ENCODE measurements around the gene RUNX2. TPM values are rescaled to one million over a fixed set of nuclear protein-coding genes. Genes with fewer than 3 reads are reported as not detected.

The RUNX2 gene
- total and polyA plus RNA-seq, 3 donors from 2014 or later, result 2.9 to 6.0 (median 4.3) TPM

GRCh38 chr6:45326698-45327417, 1.3 kb upstream of the RUNX2 start:
- H3K27me3 ChIP-seq, result no peaks in the 10 kb centered on the region
- H3K4me1 ChIP-seq, result no peaks in the 10 kb centered on the region
- intact Hi-C loops (cut with DNase I; ENCODE audit: low total_unique reads), result no loop called here
- WGBS, 2 donors, result 92 to 96% methylated on average over 5 of the region's 5 CpGs
- no peak for TF ChIP-seq CTCF (IDR thresholded peaks at IDR 0.05)
- no peak for TF ChIP-seq POLR2A (IDR thresholded peaks at IDR 0.05)
- no peak for DNase-seq
- H3K4me3 ChIP-seq, result no peak overlapping the region
- no peak overlapping the region for H3K27ac ChIP-seq
- H3K9me3 ChIP-seq, result no peaks in the 10 kb centered on the region
- no peaks in the 10 kb centered on the region for H3K36me3 ChIP-seq (ENCODE audit: low read depth, missing control alignments)

GRCh38 chr6:45328523-45328922, 393 bp downstream of the RUNX2 start:
- no peak overlapping the region for H3K4me3 ChIP-seq
- DNase-seq, result no peak
- H3K27me3 ChIP-seq, result no peaks in the 10 kb centered on the region
- intact Hi-C loops (cut with DNase I; ENCODE audit: low total_unique reads), result no loop called here
- no peak for TF ChIP-seq CTCF (IDR thresholded peaks at IDR 0.05)
- TF ChIP-seq POLR2A (IDR thresholded peaks at IDR 0.05), result no peak
- H3K27ac ChIP-seq, result no peak overlapping the region
- H3K9me3 ChIP-seq, result no peaks in the 10 kb centered on the region
- H3K4me1 ChIP-seq, result no peaks in the 10 kb centered on the region
- no peaks in the 10 kb centered on the region for H3K36me3 ChIP-seq (ENCODE audit: low read depth, missing control alignments)

DNA sequence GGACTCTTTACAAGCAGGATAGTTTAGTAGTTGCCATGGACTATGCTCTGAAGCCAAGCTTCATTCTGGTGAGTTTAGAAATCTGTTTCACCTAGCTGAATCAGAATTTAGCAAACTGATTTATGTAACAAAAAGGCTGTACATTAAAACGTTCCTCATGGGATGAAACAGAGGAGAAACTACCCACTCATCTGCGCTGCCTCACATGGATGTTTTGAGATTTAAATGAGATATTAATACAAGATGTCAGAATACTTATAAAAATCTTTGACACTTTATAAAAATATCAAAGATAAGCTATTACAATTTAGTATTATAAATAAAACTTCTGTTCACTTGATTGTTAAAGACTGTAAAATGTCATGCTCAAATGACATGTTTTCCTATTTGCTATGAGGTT, 16.8 kb downstream of the RUNX2 start:
- Histone ChIP-seq H3K27ac (no peak overlapping the region), H3K9me3 (no peaks in the 10 kb centered on the region), H3K4me3 (no peak overlapping the region), H3K4me1 (no peaks in the 10 kb centered on the region), H3K36me3 (ENCODE audit: low read depth, missing control alignments) (no peaks in the 10 kb centered on the region), H3K27me3 (no peaks in the 10 kb centered on the region)
- intact Hi-C loops (cut with DNase I; ENCODE audit: low total_unique reads), result no loop called here
- DNase-seq, result no peak
- 79% methylated on average over 2 of the region's 2 CpGs for WGBS, 2 donors
- TF ChIP-seq CTCF (IDR thresholded peaks at IDR 0.05), result no peak

- DNase-seq, result no peak
- H3K27me3 ChIP-seq, result no peaks in the 10 kb centered on the region
- TF ChIP-seq POLR2A (IDR thresholded peaks at IDR 0.05), result no peak
- no peak for TF ChIP-seq CTCF (IDR thresholded peaks at IDR 0.05)
- H3K4me1 ChIP-seq, result no peaks in the 10 kb centered on the region
- no peak overlapping the region for H3K27ac ChIP-seq
- H3K9me3 ChIP-seq, result no peaks in the 10 kb centered on the region
- H3K4me3 ChIP-seq, result no peak overlapping the region
- H3K36me3 ChIP-seq (ENCODE audit: low read depth, missing control alignments), result no peaks in the 10 kb centered on the region
- intact Hi-C loops (cut with DNase I; ENCODE audit: low total_unique reads), result no loop called here
These were observed 22.1 kb downstream of the RUNX2 start for GRCh38 chr6:45350186-45350710.

- H3K4me3 ChIP-seq, result no peak overlapping the region
- no peaks in the 10 kb centered on the region for H3K9me3 ChIP-seq
- 91 to 99% methylated on average over 3 of the region's 3 CpGs for WGBS, 2 donors
- H3K4me1 ChIP-seq, result no peaks in the 10 kb centered on the region
- no peaks in the 10 kb centered on the region for H3K36me3 ChIP-seq (ENCODE audit: low read depth, missing control alignments)
- intact Hi-C loops (cut with DNase I; ENCODE audit: low total_unique reads), result no loop called here
- H3K27me3 ChIP-seq, result no peaks in the 10 kb centered on the region
- no peak overlapping the region for H3K27ac ChIP-seq
- TF ChIP-seq CTCF (IDR thresholded peaks at IDR 0.05) (no peak), POLR2A (IDR thresholded peaks at IDR 0.05) (no peak)
- no peak for DNase-seq
These were observed 22.9 kb downstream of the RUNX2 start for GRCh38 chr6:45351076-45351475.

All from testis (tissue), 3 donors.